NB4 (cell line): ENCODE results near the gene NT5C3B.
"Not testable (repeated sequence)": the region's sequence is repeated elsewhere in the genome, so short reads cannot be mapped to it uniquely, and the experiment has no call there.

ENCODE experiments used
- DNase-seq: peaks from one replicate; pipeline ENCODE4 v3.0.0; 2010; ENCODE audit warnings: low read depth
- H3K4me3 ChIP-seq: one replicate; pipeline ENCODE4 v1.5.1; 2011; ENCODE audit warnings: mild to moderate bottlenecking, low read depth, low read length, moderate library complexity
- MYC ChIP-seq: IDR thresholded peaks from 2 replicates; pipeline ENCODE4 v1.6.1; 2011; ENCODE audit warnings: low read depth, low read length
- POLR2A ChIP-seq: IDR thresholded peaks from 2 replicates; pipeline ENCODE4 v1.6.1; 2011; ENCODE audit warnings: mild to moderate bottlenecking; ENCODE audit not compliant: insufficient read length; ENCODE audit errors: extremely low read depth
- TF ChIP-seq, protein P1 (sequence below): IDR thresholded peaks from one replicate; pipeline ENCODE4 v1.5.1; 2012; ENCODE audit warnings: low read depth, low read length
- TF ChIP-seq, protein P2 (sequence below): IDR thresholded peaks from 2 replicates; pipeline ENCODE4 v1.6.1; 2011; ENCODE audit warnings: low read depth, low read length

Gene NT5C3B

DNA sequence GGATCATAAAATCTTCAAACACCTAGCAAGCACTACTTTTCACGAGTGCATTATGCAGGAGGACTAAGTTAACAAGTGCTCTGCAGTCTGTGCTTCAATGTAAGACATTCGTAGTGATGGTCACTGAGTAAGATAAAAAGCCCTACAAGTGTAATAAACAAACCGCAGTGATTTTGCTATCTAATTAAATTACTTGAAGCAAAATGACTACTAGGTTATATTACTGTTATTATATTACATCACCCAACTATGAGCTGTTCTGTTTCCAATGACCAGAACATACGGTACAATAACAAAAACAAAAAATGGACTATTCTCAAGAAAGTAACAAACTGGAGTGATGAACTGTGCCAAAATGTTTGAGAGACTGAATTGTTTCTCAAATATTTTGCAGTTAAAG, 12.8 kb upstream of the NT5C3B start:
- TF ChIP-seq POLR2A (no peak), MYC (no peak)
- TF ChIP-seq, protein P1, sequence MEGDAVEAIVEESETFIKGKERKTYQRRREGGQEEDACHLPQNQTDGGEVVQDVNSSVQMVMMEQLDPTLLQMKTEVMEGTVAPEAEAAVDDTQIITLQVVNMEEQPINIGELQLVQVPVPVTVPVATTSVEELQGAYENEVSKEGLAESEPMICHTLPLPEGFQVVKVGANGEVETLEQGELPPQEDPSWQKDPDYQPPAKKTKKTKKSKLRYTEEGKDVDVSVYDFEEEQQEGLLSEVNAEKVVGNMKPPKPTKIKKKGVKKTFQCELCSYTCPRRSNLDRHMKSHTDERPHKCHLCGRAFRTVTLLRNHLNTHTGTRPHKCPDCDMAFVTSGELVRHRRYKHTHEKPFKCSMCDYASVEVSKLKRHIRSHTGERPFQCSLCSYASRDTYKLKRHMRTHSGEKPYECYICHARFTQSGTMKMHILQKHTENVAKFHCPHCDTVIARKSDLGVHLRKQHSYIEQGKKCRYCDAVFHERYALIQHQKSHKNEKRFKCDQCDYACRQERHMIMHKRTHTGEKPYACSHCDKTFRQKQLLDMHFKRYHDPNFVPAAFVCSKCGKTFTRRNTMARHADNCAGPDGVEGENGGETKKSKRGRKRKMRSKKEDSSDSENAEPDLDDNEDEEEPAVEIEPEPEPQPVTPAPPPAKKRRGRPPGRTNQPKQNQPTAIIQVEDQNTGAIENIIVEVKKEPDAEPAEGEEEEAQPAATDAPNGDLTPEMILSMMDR, result no peak
- TF ChIP-seq, protein P2, sequence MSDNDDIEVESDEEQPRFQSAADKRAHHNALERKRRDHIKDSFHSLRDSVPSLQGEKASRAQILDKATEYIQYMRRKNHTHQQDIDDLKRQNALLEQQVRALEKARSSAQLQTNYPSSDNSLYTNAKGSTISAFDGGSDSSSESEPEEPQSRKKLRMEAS, result no peak
- no peak for DNase-seq
- no peak overlapping the region for H3K4me3 ChIP-seq

DNA sequence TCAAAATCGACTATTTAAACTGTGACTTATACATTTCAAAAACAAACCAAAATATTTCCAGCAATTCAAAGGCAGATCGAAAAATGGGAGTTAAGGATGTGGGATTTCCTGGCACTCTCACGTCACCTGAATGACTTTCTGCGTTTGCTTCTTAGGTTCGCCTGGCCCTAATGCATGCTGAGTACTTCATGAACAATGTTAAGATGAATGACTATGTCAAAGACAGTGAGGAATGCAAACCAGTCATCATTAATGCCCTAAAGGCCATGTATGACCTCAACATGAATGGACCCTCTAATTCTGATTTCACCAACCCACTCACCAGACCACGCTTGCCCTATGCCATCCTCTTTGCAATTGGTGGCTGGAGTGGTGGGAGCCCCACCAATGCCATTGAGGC, 8.9 kb upstream of the NT5C3B start:
- no peak for DNase-seq
- TF ChIP-seq, protein P1, result no peak
- no peak for TF ChIP-seq MYC
- TF ChIP-seq, protein P2, result no peak
- no peak for TF ChIP-seq POLR2A
- H3K4me3 ChIP-seq, result no peak overlapping the region

DNA sequence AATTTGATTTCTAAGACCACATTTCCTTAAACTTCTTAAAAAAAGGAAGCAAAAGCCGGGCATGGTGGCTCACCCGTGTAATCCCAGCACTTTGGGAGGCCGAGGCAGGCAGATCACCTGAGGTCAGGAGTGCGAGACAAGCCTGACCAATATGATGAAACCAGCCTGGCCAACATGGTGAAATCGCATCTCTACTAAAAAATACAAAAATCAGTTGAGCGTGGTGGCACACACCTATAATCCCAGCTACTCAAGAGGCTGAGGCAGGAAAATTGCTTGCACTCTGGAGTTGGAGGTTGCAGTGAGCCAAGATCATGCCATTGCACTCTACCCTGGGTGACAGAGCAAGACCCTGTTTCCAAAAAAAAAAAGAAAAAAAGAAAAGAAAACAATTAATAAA, 4.7 kb upstream of the NT5C3B start:
- H3K4me3 ChIP-seq, DNase-seq: not testable (repeated sequence)

DNA sequence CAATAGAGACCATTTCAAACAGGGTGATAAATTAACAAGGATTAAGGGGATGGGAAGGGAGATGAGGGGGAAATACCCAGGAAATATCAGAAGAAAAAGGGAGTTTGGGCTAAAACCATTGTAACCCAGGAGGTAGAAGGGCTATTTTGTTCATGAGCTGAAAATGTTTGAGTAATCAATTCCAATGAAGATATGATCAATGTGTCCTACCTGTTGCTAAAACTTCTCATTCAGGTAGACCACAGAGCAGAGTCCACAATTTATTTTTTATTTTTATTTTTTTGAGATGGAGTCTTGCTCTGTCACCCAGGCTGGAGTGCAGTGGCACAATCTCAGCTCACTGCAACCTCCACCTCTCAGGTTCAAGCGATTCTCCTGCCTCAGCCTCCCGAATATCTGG, 3.4 kb upstream of the NT5C3B start:
- not testable (repeated sequence) for H3K4me3 ChIP-seq, DNase-seq

DNA sequence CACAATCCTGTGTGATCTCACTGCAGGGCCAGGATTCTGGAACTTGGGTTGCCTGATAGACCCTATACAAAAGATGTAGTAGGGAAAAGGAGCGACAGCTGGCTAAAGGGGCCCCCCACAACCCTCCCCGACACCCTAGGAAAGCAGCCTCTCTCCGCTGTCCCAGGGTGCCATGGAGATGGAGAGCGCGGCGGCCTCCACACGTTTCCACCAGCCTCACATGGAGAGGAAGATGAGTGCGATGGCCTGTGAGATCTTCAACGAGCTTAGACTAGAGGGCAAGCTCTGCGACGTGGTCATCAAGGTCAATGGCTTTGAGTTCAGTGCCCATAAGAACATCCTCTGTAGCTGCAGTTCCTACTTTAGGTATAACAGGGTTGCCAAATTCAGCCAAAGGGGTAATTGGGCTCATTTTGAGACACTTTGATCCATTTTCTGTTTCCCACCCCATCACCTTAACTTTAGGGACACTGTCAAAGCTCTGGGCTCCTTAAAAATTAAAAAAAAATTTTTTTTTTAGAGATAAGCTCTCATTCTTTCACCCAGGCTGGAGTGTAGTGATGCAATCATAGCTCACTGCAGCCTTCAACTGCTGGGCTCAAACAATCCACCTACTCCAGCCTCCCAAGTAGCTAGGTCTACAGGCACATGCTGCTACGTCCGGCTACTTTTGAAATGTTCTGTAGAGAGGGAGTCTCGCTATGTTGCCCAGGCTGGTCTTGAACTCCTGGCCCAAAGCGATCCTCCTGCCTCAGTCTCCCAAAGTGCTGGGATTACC, 1.9 kb upstream of the NT5C3B start, which contains the start of gene KLHL10:
Gene KLHL10 (plus strand): TSS at position 65 of the 778 bp plus-strand sequence. CDS start 108 bp downstream, at position 173.
- TF ChIP-seq MYC (no peak), POLR2A (no peak)
- TF ChIP-seq, protein P2, result no peak
- TF ChIP-seq, protein P1, result no peak
- no peak within 1 kb of the TSS for H3K4me3 ChIP-seq
- no peak for DNase-seq

DNA sequence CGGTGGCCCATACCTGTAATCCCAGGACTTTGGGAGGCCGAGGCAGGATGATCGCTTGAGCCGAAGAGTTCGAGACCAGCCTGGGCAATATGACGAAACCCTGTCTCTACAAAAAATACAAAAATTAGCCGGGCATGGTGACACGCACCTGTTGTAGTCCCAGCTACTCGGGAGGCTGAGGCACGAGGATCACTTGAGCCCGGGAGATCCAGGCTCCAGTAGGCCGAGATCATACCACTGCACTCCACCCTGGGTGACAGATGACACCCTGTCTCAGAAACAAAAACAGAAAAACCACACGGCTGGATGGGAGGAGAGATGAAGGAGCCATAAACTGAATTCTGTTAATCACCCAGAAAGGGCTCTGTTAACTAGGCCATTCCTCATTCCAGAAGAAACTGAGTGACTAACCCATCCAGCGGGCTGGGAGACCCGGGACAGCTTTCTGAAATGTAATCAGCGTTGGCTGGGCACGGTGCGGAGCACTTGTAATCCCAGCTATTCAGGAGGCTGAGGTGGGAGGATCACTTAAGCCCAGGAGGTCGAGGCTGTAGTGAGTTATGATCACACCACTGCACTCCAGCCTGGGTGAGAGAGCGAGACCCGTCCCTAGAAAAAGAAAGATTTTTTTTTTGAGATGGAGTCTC, 641 bp upstream of the NT5C3B start:
- H3K4me3 ChIP-seq, result peak overlapping the region; percentile 51
- TF ChIP-seq, protein P2, result no peak
- TF ChIP-seq MYC (no peak), POLR2A (no peak)
- TF ChIP-seq, protein P1, result no peak

DNA sequence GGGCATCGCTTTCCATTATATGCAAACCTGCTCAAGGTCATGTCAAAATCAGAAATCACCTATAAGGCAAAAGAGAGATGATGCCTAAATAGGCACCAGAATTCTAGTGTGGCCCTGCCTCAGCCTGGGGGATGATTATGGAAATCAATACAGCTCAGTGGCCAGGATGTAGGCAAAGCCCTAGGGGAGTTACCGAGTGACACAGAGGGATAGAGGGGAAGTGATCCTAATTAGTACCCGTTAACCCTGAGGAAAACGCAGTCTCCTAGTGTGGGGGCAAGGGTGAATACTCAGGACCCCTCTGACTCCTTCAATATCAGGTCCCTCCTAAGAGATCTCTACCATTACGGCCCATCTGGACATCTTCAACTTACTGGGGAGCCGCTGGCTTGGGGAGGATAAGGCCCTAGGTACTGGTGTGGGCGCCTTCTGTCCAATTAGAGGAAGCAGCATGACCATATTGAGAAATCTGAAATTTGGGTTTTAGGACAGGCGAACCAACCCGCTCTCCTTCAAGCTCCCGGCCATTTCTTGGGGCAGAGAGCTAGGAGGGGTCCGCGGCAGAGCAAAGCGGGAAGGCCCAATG, 725 bp downstream of the NT5C3B start:
- DNase-seq, result peak; percentile 47
- TF ChIP-seq, protein P2, result no peak
- TF ChIP-seq, protein P1, result no peak
- TF ChIP-seq POLR2A (no peak), MYC (no peak)
- H3K4me3 ChIP-seq, result peak overlapping the region; percentile 62

More for the DNA sequence above, 641 bp upstream of the NT5C3B start:
- DNase-seq, result no peak

DNA sequence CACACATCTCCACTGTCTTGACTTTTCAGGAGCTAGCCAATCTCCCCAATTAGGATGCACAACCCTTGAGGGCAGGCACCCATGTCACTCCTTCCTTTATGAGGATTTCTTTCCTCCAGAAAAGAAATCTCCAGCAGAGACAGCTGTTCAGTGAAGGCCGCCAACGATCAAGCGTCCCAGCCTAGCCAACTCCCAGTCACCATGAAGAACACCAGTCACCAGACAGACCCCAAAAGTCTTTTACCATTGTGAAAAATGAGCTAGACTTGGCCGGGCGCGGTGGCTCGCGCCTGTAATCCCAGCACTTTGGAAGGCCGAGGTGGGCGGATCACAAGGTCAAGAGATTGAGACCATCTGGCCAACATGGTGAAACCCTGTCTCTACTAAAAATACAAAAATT, 6.1 kb downstream of the NT5C3B start:
- not testable (repeated sequence) for DNase-seq, H3K4me3 ChIP-seq
